PFSK-1 (cell line): ENCODE measurements around the gene ACTL7B.

Source experiments
- POLR2AphosphoS5 ChIP-seq: IDR thresholded peaks from 2 replicates; pipeline ENCODE4 v1.6.1; 2012; ENCODE audit warnings: low read depth, mild to moderate bottlenecking, control low read depth, low read length, moderate library complexity
- REST ChIP-seq, 2 experiments: IDR thresholded peaks; 2 replicates each; pipeline versions ENCODE4 v1.6.1 to v1.8.0; 2011 to 2012; ENCODE audit warnings: low read depth in 2 of 2, low read length in 2 of 2, control low read depth in 1 of 2, inconsistent platforms in 1 of 2, mild to moderate bottlenecking in 1 of 2, moderate library complexity in 1 of 2; ENCODE audit not compliant: insufficient read depth in 1 of 2
- TAF1 ChIP-seq: IDR thresholded peaks from 2 replicates; pipeline ENCODE4 v1.6.1; 2012; ENCODE audit warnings: low read length, control low read depth, borderline replicate concordance; ENCODE audit not compliant: insufficient read depth

- TF ChIP-seq REST (IDR thresholded peaks at IDR 0.05; ENCODE audit: insufficient read depth in 1 of 2, low read depth in 2 of 2, low read length in 2 of 2) (no peak), POLR2AphosphoS5 (no peak), TAF1 (no peak)
Measured at GRCh38 chr9:108832179-108832500, 23.6 kb downstream of the ACTL7B start.
